ENCODE results near the gene ART4. TPM values are rescaled to one million over a fixed set of nuclear protein-coding genes. Genes with fewer than 3 reads are reported as not detected.
A peak's percentile ranks its signal among the peaks of the same experiment; 100 is the strongest.

Gene ART4
- total RNA-seq, 1 experiment from 2014 or later: not detected

DNA sequence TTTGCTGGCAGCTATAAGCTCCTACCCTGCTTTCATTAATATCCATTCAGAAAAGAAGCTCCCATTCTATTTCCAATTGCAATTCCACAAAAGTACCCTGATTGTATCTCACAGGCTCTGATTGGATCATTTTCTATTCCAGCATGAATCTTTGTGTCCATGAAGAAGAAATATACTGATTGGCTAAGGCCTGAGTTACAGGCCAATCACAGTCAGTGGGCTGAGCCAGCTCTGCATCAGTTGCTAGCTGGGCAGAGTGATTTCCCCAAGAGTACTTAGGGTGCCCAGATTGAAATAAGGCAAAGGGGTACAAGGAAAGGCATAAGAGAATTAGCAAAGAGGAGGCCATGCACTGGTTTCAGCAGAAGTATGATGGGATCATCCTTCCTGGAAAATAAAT lies 14.4 kb downstream of the ART4 start:
- BruUV-seq (replicated peaks): no TSS peak
- Histone ChIP-seq H3K36me3 (ENCODE audit: control insufficient read depth in 1 of 2, insufficient read depth in 2 of 2, low read length in 2 of 2) (no peaks in the 10 kb centered on the region), H3K9me3 (ENCODE audit: control insufficient read depth in 1 of 2, insufficient read depth in 1 of 2, low read depth in 1 of 2, low read length in 2 of 2) (no peaks in the 10 kb centered on the region), H4K20me1 (ENCODE audit: insufficient read depth) (no peaks in the 10 kb centered on the region), H3K4me3 (replicated peaks in 1 of 2; ENCODE audit: low read depth in 1 of 2, low read length in 2 of 2) (no peak overlapping the region), H3K79me2 (ENCODE audit: insufficient read depth, low read length) (no peaks in the 10 kb centered on the region), H3K9ac (ENCODE audit: low read length) (no peak overlapping the region), H3K9me2 (ENCODE audit: insufficient read depth) (no peaks in the 10 kb centered on the region), H2AFZ (ENCODE audit: low read depth, low read length, poor library complexity, severe bottlenecking) (no peak overlapping the region), H3K27me3 (ENCODE audit: insufficient read depth, low read length) (no peaks in the 10 kb centered on the region), H3K4me1 (ENCODE audit: control insufficient read depth in 1 of 2, insufficient read depth in 2 of 2, low read length in 2 of 2) (no peaks in the 10 kb centered on the region), H3K27ac (ENCODE audit: low read depth, low read length) (no peak overlapping the region), H3K4me2 (ENCODE audit: low read length) (no peak overlapping the region)
- DNase-seq (ENCODE audit: low read depth, low spot score) (no peak), ATAC-seq (peak; percentile 84)
- TF ChIP-seq, protein P1, sequence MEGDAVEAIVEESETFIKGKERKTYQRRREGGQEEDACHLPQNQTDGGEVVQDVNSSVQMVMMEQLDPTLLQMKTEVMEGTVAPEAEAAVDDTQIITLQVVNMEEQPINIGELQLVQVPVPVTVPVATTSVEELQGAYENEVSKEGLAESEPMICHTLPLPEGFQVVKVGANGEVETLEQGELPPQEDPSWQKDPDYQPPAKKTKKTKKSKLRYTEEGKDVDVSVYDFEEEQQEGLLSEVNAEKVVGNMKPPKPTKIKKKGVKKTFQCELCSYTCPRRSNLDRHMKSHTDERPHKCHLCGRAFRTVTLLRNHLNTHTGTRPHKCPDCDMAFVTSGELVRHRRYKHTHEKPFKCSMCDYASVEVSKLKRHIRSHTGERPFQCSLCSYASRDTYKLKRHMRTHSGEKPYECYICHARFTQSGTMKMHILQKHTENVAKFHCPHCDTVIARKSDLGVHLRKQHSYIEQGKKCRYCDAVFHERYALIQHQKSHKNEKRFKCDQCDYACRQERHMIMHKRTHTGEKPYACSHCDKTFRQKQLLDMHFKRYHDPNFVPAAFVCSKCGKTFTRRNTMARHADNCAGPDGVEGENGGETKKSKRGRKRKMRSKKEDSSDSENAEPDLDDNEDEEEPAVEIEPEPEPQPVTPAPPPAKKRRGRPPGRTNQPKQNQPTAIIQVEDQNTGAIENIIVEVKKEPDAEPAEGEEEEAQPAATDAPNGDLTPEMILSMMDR (IDR thresholded peaks at IDR 0.05 in 2 of 3, conservative IDR thresholded peaks at IDR 0.05 in 1 of 3; ENCODE audit: borderline replicate concordance in 1 of 3, insufficient read depth in 1 of 3, low read depth in 2 of 3, low read length in 2 of 3): no peak
- TF ChIP-seq SP1 (IDR thresholded peaks at IDR 0.05; ENCODE audit: low read depth): peak; percentile 13; the same call in 1 of the 2 replicates
- TF ChIP-seq SIN3A (IDR thresholded peaks at IDR 0.05; ENCODE audit: low read depth): no peak
- TF ChIP-seq POLR2AphosphoS5 (IDR thresholded peaks at IDR 0.05; ENCODE audit: low read depth, low read length): no peak
- no peak for TF ChIP-seq EZH2phosphoT487 (IDR thresholded peaks at IDR 0.05; ENCODE audit: borderline replicate concordance)
- ChIA-PET CTCF (interaction anchor here (0.8 kb wide), 1 partner anchor 124 kb away, joined by 3 read pairs; no protein-coding TSS in a partner anchor), RAD21 (ENCODE audit: low non-redundant PET in 1 of 2, low total read pairs in 2 of 2, uncharacterized antibody in 2 of 2, unreplicated experiment in 2 of 2) (no interaction called here), POLR2A (no interaction called here)
- intact Hi-C loops (cut with micrococcal nuclease): no loop called here

DNA sequence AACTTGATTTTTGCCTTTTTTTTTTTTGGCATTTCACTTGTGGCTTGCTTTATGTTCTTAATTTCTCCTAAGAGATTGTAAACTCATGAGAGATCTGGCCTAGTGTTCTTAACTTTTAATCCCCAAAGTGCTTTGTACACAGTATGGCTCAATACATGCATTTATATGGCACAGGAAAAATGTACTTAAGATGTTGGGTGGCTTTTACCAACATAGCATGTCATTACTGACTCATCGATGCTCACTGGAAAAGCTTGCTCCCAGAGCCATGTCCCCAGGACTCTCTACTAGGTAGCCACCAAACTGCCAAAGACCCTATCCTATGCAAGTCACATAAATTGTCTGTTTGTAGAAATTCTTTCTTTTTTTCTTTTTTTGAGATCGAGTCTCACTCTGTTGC lies 16.3 kb downstream of the ART4 start:
- H2AFZ ChIP-seq (ENCODE audit: low read depth, low read length, poor library complexity, severe bottlenecking): no peak overlapping the region
- H3K79me2 ChIP-seq (ENCODE audit: insufficient read depth, low read length): no peaks in the 10 kb centered on the region
- ChIA-PET RAD21 (ENCODE audit: low non-redundant PET in 1 of 2, low total read pairs in 2 of 2, uncharacterized antibody in 2 of 2, unreplicated experiment in 2 of 2) (no interaction called here), CTCF (no interaction called here), POLR2A (no interaction called here)
- H3K27me3 ChIP-seq (ENCODE audit: insufficient read depth, low read length): no peaks in the 10 kb centered on the region
- no peaks in the 10 kb centered on the region for H3K9me3 ChIP-seq (ENCODE audit: control insufficient read depth in 1 of 2, insufficient read depth in 1 of 2, low read depth in 1 of 2, low read length in 2 of 2)
- TF ChIP-seq YY1 (IDR thresholded peaks at IDR 0.05; ENCODE audit: extremely low read depth, insufficient replicate concordance, low read depth, low read length): no peak
- TF ChIP-seq RAD21 (IDR thresholded peaks at IDR 0.05; ENCODE audit: low read depth): no peak
- no peak for TF ChIP-seq ELF1 (IDR thresholded peaks at IDR 0.05; ENCODE audit: borderline replicate concordance, low read depth)
- TF ChIP-seq, protein P2, sequence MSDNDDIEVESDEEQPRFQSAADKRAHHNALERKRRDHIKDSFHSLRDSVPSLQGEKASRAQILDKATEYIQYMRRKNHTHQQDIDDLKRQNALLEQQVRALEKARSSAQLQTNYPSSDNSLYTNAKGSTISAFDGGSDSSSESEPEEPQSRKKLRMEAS (IDR thresholded peaks at IDR 0.05): no peak
- TF ChIP-seq JUND (IDR thresholded peaks at IDR 0.05): no peak
- TF ChIP-seq SP1 (IDR thresholded peaks at IDR 0.05; ENCODE audit: low read depth): no peak
- TF ChIP-seq, protein P3, sequence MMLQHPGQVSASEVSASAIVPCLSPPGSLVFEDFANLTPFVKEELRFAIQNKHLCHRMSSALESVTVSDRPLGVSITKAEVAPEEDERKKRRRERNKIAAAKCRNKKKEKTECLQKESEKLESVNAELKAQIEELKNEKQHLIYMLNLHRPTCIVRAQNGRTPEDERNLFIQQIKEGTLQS (IDR thresholded peaks at IDR 0.05): no peak
- TF ChIP-seq POLR2AphosphoS5 (IDR thresholded peaks at IDR 0.05; ENCODE audit: low read depth, low read length): no peak
- no peaks in the 10 kb centered on the region for H3K36me3 ChIP-seq (ENCODE audit: control insufficient read depth in 1 of 2, insufficient read depth in 2 of 2, low read length in 2 of 2)
- no peaks in the 10 kb centered on the region for H3K9me2 ChIP-seq (ENCODE audit: insufficient read depth)
- H4K20me1 ChIP-seq (ENCODE audit: insufficient read depth): no peaks in the 10 kb centered on the region
- no peak overlapping the region for H3K4me2 ChIP-seq (ENCODE audit: low read length)
- intact Hi-C loops (cut with micrococcal nuclease): no loop called here
- H3K27ac ChIP-seq (ENCODE audit: low read depth, low read length): no peak overlapping the region
- no peak overlapping the region for H3K9ac ChIP-seq (ENCODE audit: low read length)
- DNase-seq (ENCODE audit: low read depth, low spot score) (no peak), ATAC-seq (no peak)
- no peak overlapping the region for H3K4me3 ChIP-seq (replicated peaks in 1 of 2; ENCODE audit: low read depth in 1 of 2, low read length in 2 of 2)
- BruUV-seq (replicated peaks): no TSS peak
- no peaks in the 10 kb centered on the region for H3K4me1 ChIP-seq (ENCODE audit: control insufficient read depth in 1 of 2, insufficient read depth in 2 of 2, low read length in 2 of 2)
